ENCODE results near the gene TTC6.
"Not testable (repeated sequence)": the region's sequence is repeated elsewhere in the genome, so short reads cannot be mapped to it uniquely, and the experiment has no call there.

TTC6 gene

DNA sequence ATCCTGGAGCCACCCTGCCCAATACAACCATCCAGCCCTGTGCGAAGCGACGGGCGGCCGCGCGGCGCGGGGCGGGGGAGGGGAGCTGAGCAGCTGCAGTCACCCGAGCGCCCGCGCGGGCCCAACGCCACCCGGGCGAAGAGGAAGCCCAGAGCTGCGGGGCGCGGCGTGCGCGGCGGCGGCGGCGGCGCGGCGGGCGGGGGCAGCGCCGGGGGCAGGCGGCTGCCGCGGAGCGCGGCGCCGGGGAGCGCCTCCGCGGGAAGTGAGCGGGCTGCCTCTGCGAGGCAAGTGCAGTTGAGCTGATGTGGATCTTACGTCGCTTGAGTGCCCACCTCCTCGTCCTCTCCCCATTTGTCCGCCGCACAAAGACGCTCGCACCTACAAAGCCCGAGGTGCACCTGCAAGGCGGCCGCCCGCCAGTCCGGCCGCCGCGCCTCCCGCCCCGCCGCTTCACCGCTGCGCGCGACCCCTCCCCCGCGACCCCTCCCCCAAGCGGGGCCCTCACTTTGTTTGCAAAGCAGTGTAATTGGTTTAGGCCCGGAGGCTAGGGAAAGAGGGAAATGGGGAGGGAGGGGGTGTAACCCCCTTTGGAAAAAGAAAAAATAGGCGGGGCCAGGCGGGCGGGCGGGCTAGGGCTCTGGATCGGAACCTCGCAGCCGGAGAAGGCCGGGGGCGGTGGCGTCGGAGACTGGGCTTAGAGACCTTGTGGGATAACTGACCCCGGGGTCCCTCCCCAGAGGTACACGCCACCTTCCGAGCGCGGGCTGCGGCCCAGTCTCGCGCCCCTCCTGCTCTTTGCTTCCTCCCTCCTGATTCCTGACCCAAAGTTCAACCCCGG lies at the start of gene TTC6, which contains the start of gene FOXA1:
TSS of gene TTC6 (plus strand) at position 659 of the 838 bp plus-strand sequence. CDS start 26,436 bp downstream, outside the sequence.
TSS of gene FOXA1 (minus strand) at position 279 of the 838 bp plus-strand sequence. CDS start at position 2, 277 bp downstream.
- intact Hi-C loops (cut with DNase I; ENCODE audit: low total_unique reads) = loop anchor here (10.0 kb wide), 1 partner anchor 350 kb away; no protein-coding TSS in a partner anchor
- H3K36me3 ChIP-seq = no peaks in the 10 kb centered on the region
- TF ChIP-seq, protein P1, sequence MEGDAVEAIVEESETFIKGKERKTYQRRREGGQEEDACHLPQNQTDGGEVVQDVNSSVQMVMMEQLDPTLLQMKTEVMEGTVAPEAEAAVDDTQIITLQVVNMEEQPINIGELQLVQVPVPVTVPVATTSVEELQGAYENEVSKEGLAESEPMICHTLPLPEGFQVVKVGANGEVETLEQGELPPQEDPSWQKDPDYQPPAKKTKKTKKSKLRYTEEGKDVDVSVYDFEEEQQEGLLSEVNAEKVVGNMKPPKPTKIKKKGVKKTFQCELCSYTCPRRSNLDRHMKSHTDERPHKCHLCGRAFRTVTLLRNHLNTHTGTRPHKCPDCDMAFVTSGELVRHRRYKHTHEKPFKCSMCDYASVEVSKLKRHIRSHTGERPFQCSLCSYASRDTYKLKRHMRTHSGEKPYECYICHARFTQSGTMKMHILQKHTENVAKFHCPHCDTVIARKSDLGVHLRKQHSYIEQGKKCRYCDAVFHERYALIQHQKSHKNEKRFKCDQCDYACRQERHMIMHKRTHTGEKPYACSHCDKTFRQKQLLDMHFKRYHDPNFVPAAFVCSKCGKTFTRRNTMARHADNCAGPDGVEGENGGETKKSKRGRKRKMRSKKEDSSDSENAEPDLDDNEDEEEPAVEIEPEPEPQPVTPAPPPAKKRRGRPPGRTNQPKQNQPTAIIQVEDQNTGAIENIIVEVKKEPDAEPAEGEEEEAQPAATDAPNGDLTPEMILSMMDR (IDR thresholded peaks at IDR 0.05) = no peak
- no peak within 1 kb of the TSS for H3K27ac ChIP-seq
- no peaks in the 10 kb centered on the region for H3K9me3 ChIP-seq
- peaks cover 29 to 98% of the 10 kb centered on the region in 2 donors for H3K27me3 ChIP-seq
- DNase-seq = no peak
- peaks cover 0 to 51% (median 42%) of the 10 kb centered on the region in 4 donors for H3K4me1 ChIP-seq
- peak within 1 kb of the TSS; percentile 43 to 52 for H3K4me3 ChIP-seq

- H3K4me1 ChIP-seq = peaks cover 0 to 3% (median 0%) of the 10 kb centered on the region in 4 donors
- no peaks in the 10 kb centered on the region for H3K27me3 ChIP-seq
- TF ChIP-seq, protein P1 (IDR thresholded peaks at IDR 0.05) = no peak
- intact Hi-C loops (cut with DNase I; ENCODE audit: low total_unique reads) = no loop called here
- peaks cover 0 to under 1% (median 0%) of the 10 kb centered on the region in 3 donors for H3K9me3 ChIP-seq
- no peak overlapping the region for H3K27ac ChIP-seq
- no peak overlapping the region for H3K4me3 ChIP-seq
- no peaks in the 10 kb centered on the region for H3K36me3 ChIP-seq
- DNase-seq = no peak
These were observed 48.6 kb upstream of the TTC6 start for GRCh38 chr14:37546621-37547447.

DNA sequence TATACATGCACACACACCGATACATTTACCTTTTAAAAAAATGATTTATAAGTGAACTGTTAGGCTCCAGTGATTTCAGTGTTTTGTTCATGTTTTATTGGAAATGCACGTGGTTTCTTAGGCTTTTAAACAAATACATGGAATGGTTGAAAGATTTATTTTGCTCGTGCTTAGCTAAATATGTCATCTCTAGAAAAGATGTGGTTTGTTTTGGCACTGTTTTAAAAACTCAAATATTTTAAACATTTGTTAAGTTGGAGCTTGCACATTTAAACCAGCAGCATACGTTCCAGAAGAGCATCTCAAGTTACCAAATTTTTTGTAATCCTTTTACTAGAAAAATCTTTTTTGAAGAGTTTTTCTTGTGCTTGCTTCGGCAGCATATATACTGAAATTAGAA lies 44.9 kb upstream of the TTC6 start:
- peaks cover 0 to 3% (median 0%) of the 10 kb centered on the region in 4 donors for H3K4me1 ChIP-seq
- H3K27ac ChIP-seq = no peak overlapping the region
- H3K36me3 ChIP-seq = no peaks in the 10 kb centered on the region
- TF ChIP-seq, protein P1 (IDR thresholded peaks at IDR 0.05) = no peak
- no peak overlapping the region for H3K4me3 ChIP-seq
- peaks cover 0 to 10% (median 0%) of the 10 kb centered on the region in 3 donors for H3K9me3 ChIP-seq
- no peaks in the 10 kb centered on the region for H3K27me3 ChIP-seq
- no peak for DNase-seq
- intact Hi-C loops (cut with DNase I; ENCODE audit: low total_unique reads) = no loop called here

DNA sequence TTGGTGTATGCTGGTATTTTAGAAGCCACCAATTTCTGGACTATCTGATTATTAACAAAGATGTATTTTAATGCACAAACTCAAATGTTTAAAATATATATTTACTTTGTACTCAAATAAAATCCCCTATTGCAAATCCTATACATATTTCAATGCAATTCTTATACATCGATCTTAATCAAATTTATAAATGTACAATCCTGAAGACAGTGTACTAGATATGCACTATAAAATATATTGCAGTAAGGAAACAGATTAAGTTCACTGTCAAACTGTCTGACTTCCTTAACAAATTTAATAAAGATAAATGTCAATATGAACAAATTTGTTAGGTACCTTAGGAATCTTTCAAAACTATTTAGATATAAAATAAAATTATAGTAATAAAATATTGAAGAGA lies 44.3 kb upstream of the TTC6 start:
- Histone ChIP-seq H3K27me3 (no peaks in the 10 kb centered on the region), H3K9me3 (peaks cover 0 to 10% (median 0%) of the 10 kb centered on the region in 3 donors), H3K4me3 (no peak overlapping the region), H3K4me1 (peaks cover 0 to 3% (median 0%) of the 10 kb centered on the region in 4 donors), H3K36me3 (no peaks in the 10 kb centered on the region), H3K27ac (no peak overlapping the region)
- TF ChIP-seq, protein P1 (IDR thresholded peaks at IDR 0.05) = no peak
- intact Hi-C loops (cut with DNase I; ENCODE audit: low total_unique reads) = no loop called here
- no peak for DNase-seq

GRCh38 chr14:37553935-37554550 lies 41.4 kb upstream of the TTC6 start:
- H3K9me3 ChIP-seq = peaks cover 0 to 10% (median 0%) of the 10 kb centered on the region in 3 donors
- H3K4me3 ChIP-seq = no peak overlapping the region
- TF ChIP-seq, protein P1 (IDR thresholded peaks at IDR 0.05) = no peak
- no peak overlapping the region for H3K27ac ChIP-seq
- intact Hi-C loops (cut with DNase I; ENCODE audit: low total_unique reads) = no loop called here
- H3K27me3 ChIP-seq = no peaks in the 10 kb centered on the region
- no peaks in the 10 kb centered on the region for H3K36me3 ChIP-seq
- no peak for DNase-seq
- peaks cover 0 to 3% (median 0%) of the 10 kb centered on the region in 4 donors for H3K4me1 ChIP-seq

DNA sequence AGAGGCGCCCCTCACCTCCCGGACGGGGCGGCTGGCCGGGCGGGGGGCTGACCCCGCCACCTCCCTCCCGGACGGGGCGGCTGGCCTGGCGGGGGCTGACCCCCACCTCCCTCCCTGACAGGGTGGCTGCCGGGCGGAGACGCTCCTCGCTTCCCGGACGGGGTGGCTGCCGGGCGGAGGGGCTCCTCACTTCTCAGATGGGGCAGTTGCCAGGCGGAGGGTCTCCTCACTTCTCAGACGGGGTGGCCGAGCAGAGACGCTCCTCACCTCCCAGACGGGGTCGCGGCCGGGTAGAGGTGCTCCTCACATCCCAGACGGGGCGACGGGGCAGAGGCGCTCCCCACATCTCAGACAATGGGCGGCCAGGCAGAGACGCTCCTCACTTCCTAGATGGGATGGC lies 39.8 kb upstream of the TTC6 start:
- H3K4me1 ChIP-seq; H3K27me3 ChIP-seq; H3K9me3 ChIP-seq; DNase-seq; H3K4me3 ChIP-seq; H3K27ac ChIP-seq; intact Hi-C loops (cut with DNase I; ENCODE audit: low total_unique reads); H3K36me3 ChIP-seq: not testable (repeated sequence)
